Nephron (organoid): ENCODE data around the gene PALD1.

Source experiments
- H3K27ac Mint-ChIP-seq, 3 experiments: 2 replicates each; pipeline ENCODE4 v1.8.0; 2020; ENCODE audit warnings: mixed read lengths in 3 of 3, mild to moderate bottlenecking in 2 of 3, moderate library complexity in 1 of 3
- H3K27me3 Mint-ChIP-seq: 2 replicates; pipeline ENCODE4 v1.8.0; 2021; ENCODE audit warnings: low read depth, mild to moderate bottlenecking, moderate library complexity, mixed read lengths
- H3K36me3 Mint-ChIP-seq: 2 replicates; pipeline ENCODE4 v1.8.0; 2020; ENCODE audit warnings: low read depth, mixed read lengths
- H3K4me1 Mint-ChIP-seq: 2 replicates; pipeline ENCODE4 v1.8.0; 2020; ENCODE audit warnings: mixed read lengths
- H3K4me3 Mint-ChIP-seq, 3 experiments: 2 replicates each; pipeline ENCODE4 v1.8.0; 2020; ENCODE audit warnings: mild to moderate bottlenecking in 3 of 3, mixed read lengths in 3 of 3, moderate library complexity in 2 of 3
- H3K9me3 Mint-ChIP-seq: 2 replicates; pipeline ENCODE4 v1.8.0; 2020; ENCODE audit warnings: mixed read lengths
- CTCF ChIP-seq, 3 experiments: fragments of 200-600 bp; sonication (generic); IDR thresholded peaks; one replicate each; pipeline ENCODE4 v1.5.0; 2021; ENCODE audit warnings: antibody characterized with exemption in 3 of 3; ENCODE audit not compliant: unreplicated experiment in 3 of 3

PALD1 gene

GRCh38 chr10:70442332-70442988, 36.1 kb upstream of the PALD1 start:
- Mint-ChIP-seq H3K9me3 (peaks cover 3% of the 10 kb centered on the region), H3K4me1 (peaks cover 33% of the 10 kb centered on the region), H3K4me3 (peak overlapping the region in 2 of 3 experiments; percentile 31 to 53), H3K36me3 (no peaks in the 10 kb centered on the region), H3K27me3 (peaks cover 66% of the 10 kb centered on the region), H3K27ac (no peak overlapping the region)
- TF ChIP-seq CTCF (IDR thresholded peaks at IDR 0.05; ENCODE audit: unreplicated experiment in 3 of 3), result no peak

GRCh38 chr10:70444744-70445143, 33.8 kb upstream of the PALD1 start:
- no peak overlapping the region for H3K4me3 Mint-ChIP-seq
- no peak overlapping the region for H3K27ac Mint-ChIP-seq
- peaks cover 49% of the 10 kb centered on the region for H3K27me3 Mint-ChIP-seq
- H3K9me3 Mint-ChIP-seq, result peaks cover 3% of the 10 kb centered on the region
- H3K36me3 Mint-ChIP-seq, result no peaks in the 10 kb centered on the region
- TF ChIP-seq CTCF (IDR thresholded peaks at IDR 0.05; ENCODE audit: unreplicated experiment in 3 of 3), result no peak
- peaks cover 40% of the 10 kb centered on the region for H3K4me1 Mint-ChIP-seq

DNA sequence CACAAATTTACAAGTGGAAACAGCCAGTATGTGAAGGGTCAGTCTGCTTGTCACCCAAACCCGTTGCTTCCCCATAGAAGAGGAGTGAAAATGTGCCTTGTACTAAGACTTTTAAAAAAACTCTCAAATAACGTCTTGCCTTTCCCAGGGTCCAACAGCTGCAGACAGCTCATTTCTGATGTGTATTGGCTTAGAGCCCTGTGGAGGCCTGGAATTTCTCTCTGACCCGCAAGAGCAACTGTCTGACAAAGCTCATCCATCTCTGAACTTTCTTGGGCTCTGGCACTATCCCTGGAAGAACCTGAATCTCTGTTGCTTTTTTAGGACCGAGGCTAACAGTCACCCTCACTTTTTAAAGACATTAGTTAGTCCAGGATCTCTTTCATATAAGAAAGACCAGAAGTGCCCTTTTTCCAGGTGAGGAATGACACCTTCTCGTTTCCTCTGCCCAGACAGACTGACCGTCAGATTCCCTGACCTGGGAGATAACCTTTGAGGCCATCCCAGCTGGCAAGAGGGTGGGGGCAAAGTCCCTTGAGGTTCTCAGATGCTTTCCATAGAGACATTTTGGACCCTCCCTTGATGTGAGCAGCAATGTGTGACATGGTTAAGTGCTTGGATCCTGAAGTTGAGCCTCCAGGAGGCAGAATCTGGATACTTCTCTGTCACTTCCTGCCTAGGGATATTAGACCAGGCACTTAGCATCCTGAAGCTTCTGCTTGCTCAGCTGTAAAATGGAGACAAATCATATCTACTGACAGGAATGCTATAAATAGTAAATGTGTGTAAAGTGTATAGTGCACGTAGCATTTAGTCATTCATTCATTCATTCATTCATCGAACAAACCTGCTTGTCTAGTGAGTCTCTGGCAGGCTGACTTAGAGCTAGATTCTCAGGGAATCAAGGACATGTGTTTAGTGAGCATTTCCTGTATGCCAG, 32.6 kb upstream of the PALD1 start:
- H3K27ac Mint-ChIP-seq, result peak overlapping the region; percentile 39 to 66 (median 59)
- peaks cover 36% of the 10 kb centered on the region for H3K27me3 Mint-ChIP-seq
- no peaks in the 10 kb centered on the region for H3K9me3 Mint-ChIP-seq
- no peak for TF ChIP-seq CTCF (IDR thresholded peaks at IDR 0.05; ENCODE audit: unreplicated experiment in 3 of 3)
- H3K36me3 Mint-ChIP-seq, result no peaks in the 10 kb centered on the region
- H3K4me1 Mint-ChIP-seq, result peaks cover 30% of the 10 kb centered on the region
- peak overlapping the region in 1 of 3 experiments; percentile 1 for H3K4me3 Mint-ChIP-seq

DNA sequence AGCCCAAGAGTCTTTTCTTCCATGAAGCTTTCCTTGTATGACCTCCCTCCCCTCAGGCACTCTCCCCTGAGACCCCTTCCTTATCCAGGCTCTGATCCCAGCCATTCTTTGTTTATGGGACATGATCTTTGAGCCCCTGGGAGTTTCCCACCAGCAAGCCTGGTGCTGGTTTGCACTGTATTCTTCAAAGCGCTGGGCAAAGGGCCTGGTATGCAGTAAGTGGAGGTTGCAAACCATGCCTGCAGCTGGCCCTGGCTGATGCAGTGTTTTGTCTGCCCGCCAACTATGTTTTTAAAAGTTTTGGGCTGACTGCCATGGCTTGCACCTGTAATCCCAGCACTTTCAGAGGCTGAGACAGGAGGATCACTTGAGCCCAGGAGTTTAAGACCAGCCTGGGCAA, 30.3 kb upstream of the PALD1 start:
- Mint-ChIP-seq H3K4me1 (peaks cover 30% of the 10 kb centered on the region), H3K4me3 (peak overlapping the region in 1 of 3 experiments; percentile 11), H3K27me3 (peaks cover 14% of the 10 kb centered on the region), H3K36me3 (no peaks in the 10 kb centered on the region), H3K9me3 (no peaks in the 10 kb centered on the region), H3K27ac (peak overlapping the region in 2 of 3 experiments; percentile 44 to 47)
- no peak for TF ChIP-seq CTCF (IDR thresholded peaks at IDR 0.05; ENCODE audit: unreplicated experiment in 3 of 3)

DNA sequence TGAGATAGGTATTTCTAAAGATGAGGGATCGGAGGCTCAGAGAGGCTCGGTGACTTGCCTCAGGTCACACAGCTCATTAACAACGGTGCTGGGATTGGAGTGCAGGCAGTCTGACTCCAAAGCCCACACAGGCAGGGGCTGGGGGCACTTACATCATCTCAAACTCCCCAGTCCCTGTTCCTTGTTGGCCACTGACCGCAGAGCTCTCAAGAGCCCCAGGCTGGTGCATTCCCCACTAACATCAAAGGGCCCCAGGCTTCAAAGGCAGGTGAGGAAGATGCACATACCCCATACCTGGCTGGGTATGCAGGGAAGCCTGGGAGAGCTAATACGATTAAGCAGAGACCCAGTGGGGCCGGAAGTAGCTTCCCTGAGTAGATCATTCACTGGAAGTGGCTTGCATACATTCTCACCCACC, 23.3 kb upstream of the PALD1 start:
- H3K27ac Mint-ChIP-seq, result no peak overlapping the region
- TF ChIP-seq CTCF (IDR thresholded peaks at IDR 0.05; ENCODE audit: unreplicated experiment in 3 of 3), result no peak
- peaks cover 7% of the 10 kb centered on the region for H3K4me1 Mint-ChIP-seq
- peaks cover 55% of the 10 kb centered on the region for H3K27me3 Mint-ChIP-seq
- H3K9me3 Mint-ChIP-seq, result no peaks in the 10 kb centered on the region
- H3K4me3 Mint-ChIP-seq, result no peak overlapping the region
- no peaks in the 10 kb centered on the region for H3K36me3 Mint-ChIP-seq
